GM21786 (cell line): Measurements from ENCODE around the gene RXRG.
"Not testable (repeated sequence)": the region's sequence is repeated elsewhere in the genome, so short reads cannot be mapped to it uniquely, and the experiment has no call there.

Experiments used
- ATAC-seq: cut with Tn5 transposase; IDR thresholded peaks from one replicate; pipeline ENCODE4 v1.9.1; 2021; ENCODE audit not compliant: unreplicated experiment

RXRG gene

GRCh38 chr1:165444897-165445370 is at the start of gene RXRG:
Gene RXRG (minus strand): TSS chr1:165445126. CDS start chr1:165444893, 233 bp downstream.
- ATAC-seq = no peak

- no peak for ATAC-seq
Measured at GRCh38 chr1:165492845-165493373, 48.0 kb upstream of the RXRG start.

GRCh38 chr1:165490175-165490574 is 45.2 kb upstream of the RXRG start:
- ATAC-seq = no peak

GRCh38 chr1:165487921-165488320 is 43.0 kb upstream of the RXRG start:
- ATAC-seq = no peak

- no peak for ATAC-seq
Measured at GRCh38 chr1:165486663-165487062, 41.7 kb upstream of the RXRG start.

DNA sequence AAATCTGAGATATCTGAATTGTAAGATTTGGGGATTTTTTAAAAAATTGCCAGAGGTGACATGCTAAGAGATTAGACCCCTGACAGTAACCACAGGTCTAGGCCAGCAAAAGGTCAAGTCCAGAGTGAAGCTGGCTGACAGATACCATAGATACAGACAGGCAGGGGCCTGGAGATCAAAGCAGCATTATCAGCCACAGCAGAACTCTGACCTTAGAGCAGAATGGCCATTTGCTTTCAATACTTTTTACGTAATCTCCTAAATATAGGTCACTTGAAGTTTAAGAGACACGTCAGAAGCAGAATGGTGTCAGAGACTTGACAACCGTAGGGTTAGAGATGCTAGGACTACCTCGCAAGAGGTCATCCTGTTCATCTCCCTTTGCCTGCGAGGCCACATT is 40.8 kb upstream of the RXRG start:
- no peak for ATAC-seq

DNA sequence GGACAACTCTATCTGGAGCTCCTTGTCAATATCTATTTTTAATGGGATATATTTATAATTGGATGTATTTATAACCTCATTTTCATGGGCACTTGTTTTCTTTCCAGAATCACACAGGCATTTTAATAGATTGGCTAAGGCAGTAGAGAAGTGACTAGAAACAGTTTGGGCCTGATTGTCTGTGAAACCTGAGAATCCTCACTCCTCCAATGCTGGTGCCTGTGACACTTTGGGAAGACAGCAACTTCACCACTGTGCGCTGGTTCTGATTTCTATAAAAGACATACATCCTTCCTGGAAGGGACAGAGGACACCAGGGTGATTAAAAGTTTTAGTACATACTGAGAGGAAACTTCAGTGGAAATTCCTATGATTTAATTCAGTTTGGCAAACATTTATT is 39.6 kb upstream of the RXRG start:
- no peak for ATAC-seq

DNA sequence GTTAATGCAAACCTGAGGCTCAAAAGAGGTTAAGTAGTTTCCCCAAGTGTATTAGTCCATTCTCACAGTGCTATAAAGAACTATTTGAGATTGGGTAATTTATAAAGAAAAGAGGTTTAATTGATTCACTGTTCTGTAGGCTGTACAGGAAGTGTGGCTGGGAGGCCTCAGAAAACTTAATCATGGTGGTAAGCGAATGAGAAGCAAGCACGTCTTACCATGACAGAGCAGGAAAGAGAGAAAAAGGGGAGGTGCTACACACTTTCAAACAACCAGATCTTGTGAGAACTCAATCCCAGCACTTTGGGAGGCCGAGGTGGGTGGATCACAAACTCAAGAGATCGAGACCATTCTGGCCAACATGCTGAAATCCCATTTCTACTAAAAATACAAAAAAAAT is 38.5 kb upstream of the RXRG start:
- ATAC-seq = no peak

DNA sequence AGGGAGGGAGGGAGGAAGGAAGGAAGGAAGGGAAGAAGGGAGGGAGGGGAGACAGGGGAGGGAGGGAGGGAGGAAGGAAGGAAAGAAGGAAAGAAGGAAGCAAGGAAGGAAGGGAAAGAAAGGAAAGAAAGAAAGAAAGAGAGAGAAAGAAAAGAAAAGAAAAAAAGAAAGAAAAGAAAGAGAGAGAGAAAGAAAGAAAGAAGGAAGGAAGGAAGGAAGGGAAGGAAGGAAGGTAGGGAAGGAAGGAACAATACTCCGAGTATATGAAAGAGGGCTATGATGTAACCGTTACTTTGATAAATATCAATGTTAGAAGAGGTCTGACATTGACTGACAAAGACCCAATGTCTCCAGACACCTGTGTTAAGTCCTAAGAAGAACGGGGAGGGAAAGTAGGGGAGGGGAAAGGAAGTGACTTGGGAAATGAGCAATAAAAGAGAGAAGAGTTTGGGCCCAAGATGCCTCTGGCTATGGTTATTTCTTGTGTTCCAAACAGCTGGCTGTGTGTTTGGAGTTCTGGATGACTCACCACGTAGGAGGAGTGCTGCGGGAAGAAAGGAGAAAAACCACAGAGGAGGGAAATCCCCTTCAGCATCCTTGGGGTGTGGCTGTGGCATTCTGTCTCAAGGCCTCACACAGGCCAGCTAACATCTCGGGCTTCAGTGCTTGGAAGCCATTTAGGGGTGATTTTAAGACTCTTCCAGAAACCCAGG is 37.0 kb upstream of the RXRG start:
- ATAC-seq = no peak

DNA sequence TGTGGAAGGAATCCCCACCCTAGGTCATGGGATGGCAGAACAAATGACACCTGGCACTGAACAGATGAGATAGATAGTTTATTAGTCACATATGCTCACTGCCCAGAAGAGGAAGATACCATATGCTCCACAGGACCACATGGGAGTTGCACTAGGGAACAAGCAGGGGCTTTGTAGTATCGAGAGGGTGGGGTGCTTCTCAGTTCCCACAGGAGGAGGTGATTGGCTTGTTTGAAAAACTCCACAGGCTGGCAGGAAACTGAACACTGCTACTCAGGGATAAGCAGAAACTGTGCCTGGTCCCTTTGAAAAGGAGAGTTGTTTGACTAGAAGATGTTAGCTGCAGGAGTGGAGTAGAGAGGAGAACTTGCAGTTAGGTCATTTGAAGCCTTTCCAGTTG is 31.9 kb upstream of the RXRG start:
- no peak for ATAC-seq

DNA sequence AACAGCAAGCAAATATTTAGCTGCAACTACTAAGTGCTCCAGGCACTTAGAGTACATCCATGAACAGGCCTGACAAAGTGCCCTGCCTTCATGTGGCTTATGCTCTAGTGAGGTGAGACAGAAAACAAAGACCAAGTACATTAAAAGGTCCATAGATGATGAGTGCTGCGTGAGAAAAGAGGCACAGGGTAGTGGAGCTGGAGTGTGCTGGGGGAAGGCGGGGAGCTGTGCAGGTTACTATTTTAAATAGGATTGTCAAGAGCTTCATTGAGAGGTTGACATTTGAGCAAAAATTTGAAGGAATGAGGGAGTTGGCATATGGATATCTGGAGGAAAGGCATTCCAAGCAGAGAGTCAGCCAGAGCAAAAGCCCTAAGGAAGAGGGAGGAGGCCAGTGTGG is 29.3 kb upstream of the RXRG start:
- no peak for ATAC-seq

DNA sequence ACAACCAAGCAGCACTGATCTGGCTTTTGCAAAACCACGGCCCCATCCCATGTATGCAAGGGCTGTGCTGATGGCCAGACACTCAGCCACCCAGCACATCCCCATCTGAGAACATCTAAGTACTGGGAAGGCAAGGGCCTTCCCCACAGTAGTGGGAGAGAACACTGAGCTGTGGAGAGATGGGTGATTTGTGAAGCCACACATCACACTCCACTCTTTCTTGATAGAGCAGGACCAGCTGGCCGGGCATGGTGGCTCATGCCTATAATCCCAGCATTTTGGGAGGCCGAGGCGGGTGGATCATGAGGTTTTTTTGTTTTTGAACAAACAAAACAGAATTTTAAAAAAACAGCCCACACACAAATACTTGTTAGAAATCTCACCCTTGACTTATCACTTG is 28.2 kb upstream of the RXRG start:
- no peak for ATAC-seq

DNA sequence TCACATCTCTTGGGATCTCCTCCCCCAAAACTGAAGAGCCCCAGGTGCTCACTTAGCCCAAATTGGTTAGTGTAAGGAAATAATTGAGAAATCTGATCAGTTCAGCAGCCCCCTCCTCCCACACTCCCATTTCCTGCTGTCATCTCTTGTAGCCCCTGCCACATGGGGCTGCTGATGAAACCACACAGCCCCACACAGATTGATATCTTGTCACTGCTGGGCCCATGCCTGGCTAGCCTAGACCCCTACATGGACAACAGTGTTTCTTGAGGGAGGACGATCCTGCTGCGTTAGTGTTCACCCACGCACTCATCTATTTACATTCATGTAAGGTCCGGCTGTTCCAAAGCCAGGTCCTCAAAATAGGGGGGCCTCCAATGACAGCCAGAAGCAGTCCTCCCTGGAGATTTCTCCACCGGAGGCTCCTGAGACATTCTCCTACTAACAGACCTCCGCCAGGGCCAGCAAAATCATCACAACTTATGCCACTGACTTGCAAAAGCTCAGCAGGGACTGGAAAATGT is 23.9 kb upstream of the RXRG start:
- no peak for ATAC-seq

DNA sequence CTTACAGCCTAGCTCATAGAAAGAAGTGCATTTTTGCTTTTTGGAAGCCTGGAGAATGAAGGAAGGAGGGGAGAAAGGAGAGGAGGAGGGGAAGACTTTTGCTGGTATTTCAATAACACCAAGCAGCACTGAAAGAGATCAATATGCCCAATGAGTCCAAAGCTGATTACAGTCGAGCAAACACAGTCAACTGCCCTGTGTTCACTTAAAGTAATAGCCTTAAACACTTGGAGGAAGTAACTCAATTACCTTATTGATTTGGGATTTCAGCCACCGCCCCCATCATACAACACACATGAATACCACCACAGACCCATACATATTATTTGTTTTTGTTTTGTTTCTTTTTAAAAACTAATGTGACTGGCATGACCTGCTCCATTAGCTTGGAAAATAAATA is 23.3 kb upstream of the RXRG start:
- no peak for ATAC-seq

GRCh38 chr1:165467706-165468105 is 22.8 kb upstream of the RXRG start:
- ATAC-seq = no peak

DNA sequence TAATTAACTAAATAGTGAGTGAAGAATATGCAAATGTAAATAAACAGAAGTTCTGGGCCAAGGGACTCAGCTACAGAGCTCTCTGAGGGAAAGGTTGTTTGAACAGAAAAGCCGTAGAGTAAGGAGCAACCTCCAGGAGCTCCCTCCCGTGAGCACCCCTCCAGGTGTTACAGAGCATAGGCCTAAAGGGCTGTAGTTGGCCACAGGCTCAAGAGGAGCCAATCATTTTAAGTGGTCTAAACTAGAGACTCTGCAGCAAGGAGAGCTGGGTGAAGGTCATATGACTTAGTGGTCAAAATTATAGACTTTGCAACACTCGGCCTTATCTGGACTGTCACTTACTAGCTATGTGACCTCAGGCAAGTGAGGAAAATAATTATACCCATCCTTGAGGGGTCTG is 19.1 kb upstream of the RXRG start:
- ATAC-seq = no peak

- not testable (repeated sequence) for ATAC-seq
Measured at GRCh38 chr1:165459683-165460082, 14.8 kb upstream of the RXRG start.

GRCh38 chr1:165456861-165457260 is 11.9 kb upstream of the RXRG start:
- no peak for ATAC-seq

GRCh38 chr1:165456114-165456513 is 11.2 kb upstream of the RXRG start:
- ATAC-seq = no peak

GRCh38 chr1:165455111-165455510 is 10.2 kb upstream of the RXRG start:
- ATAC-seq = no peak

GRCh38 chr1:165454091-165454610 is 9.2 kb upstream of the RXRG start:
- no peak for ATAC-seq

GRCh38 chr1:165452336-165453130 is 7.6 kb upstream of the RXRG start:
- ATAC-seq = no peak
